Karpas-422 (cell line): ENCODE measurements around the gene WDCP. TPM values are rescaled to one million over a fixed set of nuclear protein-coding genes. Genes with fewer than 3 reads are reported as not detected.
A peak's percentile ranks its signal among the peaks of the same experiment; 100 is the strongest.

ENCODE experiments used
- DNase-seq: peaks from one replicate; pipeline ENCODE4 v3.0.0-alpha.2; 2015
- H2AFZ ChIP-seq: fragments of 200-600 bp; sonication (generic); 2 replicates; pipeline ENCODE4 v1.6.1; 2014; ENCODE audit warnings: antibody characterized with exemption, low read length, mixed read lengths
- H3K27ac ChIP-seq: fragments of 200-600 bp; sonication (generic); 2 replicates; pipeline ENCODE4 v1.5.1; 2014; ENCODE audit warnings: mild to moderate bottlenecking, low read length, moderate library complexity
- H3K27me3 ChIP-seq: fragments of 200-600 bp; sonication (generic); 2 replicates; pipeline ENCODE4 v1.6.1; 2014; ENCODE audit warnings: low read length, mixed read lengths
- H3K36me3 ChIP-seq: fragments of 200-600 bp; sonication (generic); 2 replicates; pipeline ENCODE4 v1.6.1; 2014; ENCODE audit warnings: low read length, mixed read lengths; ENCODE audit not compliant: insufficient read depth
- H3K4me1 ChIP-seq: fragments of 200-600 bp; sonication (generic); 2 replicates; pipeline ENCODE4 v1.6.1; 2014; ENCODE audit warnings: mild to moderate bottlenecking, low read length, mixed read lengths
- H3K4me2 ChIP-seq: fragments of 200-600 bp; sonication (generic); 2 replicates; pipeline ENCODE4 v1.6.1; 2014; ENCODE audit warnings: low read length, low read depth, mild to moderate bottlenecking; ENCODE audit not compliant: poor library complexity, severe bottlenecking
- H3K4me3 ChIP-seq: fragments of 200-600 bp; sonication (generic); 2 replicates; pipeline ENCODE4 v1.5.1; 2014; ENCODE audit warnings: mild to moderate bottlenecking, antibody characterized with exemption, low read length, mixed read lengths
- H3K79me2 ChIP-seq: fragments of 200-600 bp; sonication (generic); 2 replicates; pipeline ENCODE4 v1.6.1; 2014; ENCODE audit warnings: mild to moderate bottlenecking, low read length, mixed read lengths
- H3K9ac ChIP-seq: fragments of 200-600 bp; sonication (generic); 2 replicates; pipeline ENCODE4 v1.6.0; 2014; ENCODE audit warnings: low read length
- H3K9me2 ChIP-seq: fragments of 200-600 bp; sonication (generic), shearing (Covaris generic); replicated peaks from 2 replicates; pipeline ENCODE4 v1.6.0; 2014; ENCODE audit warnings: mild to moderate bottlenecking, low read length, moderate library complexity; ENCODE audit not compliant: insufficient read depth
- H3K9me3 ChIP-seq: fragments of 300-700, 200-600 bp; sonication (generic); 2 replicates; pipeline ENCODE4 v1.6.1; 2014; ENCODE audit warnings: low read length, mixed read lengths
- H4K20me1 ChIP-seq: fragments of 200-600 bp; sonication (generic); 2 replicates; pipeline ENCODE4 v1.6.1; 2014; ENCODE audit warnings: mild to moderate bottlenecking, antibody characterized with exemption, low read length, low read depth; ENCODE audit not compliant: insufficient read depth
- small RNA-seq: library from RNA; depleted of rRNA; stranded (forward); fragments of <200 nt; gene quantifications from one replicate; pipeline ENCODE3, GENCODE V24; 2014
- total RNA-seq: library from RNA; depleted of rRNA; stranded (reverse); fragments of >200 nt; shearing (Covaris generic); gene quantifications from 2 replicates; pipeline ENCODE4 v1.2.3, GENCODE V29; 2014; ENCODE audit warnings: low replicate concordance; rRNA removed

WDCP gene
- total RNA-seq, 1 experiment from 2014 or later = 24.3 TPM

GRCh38 chr2:24007693-24008092 lies 39.5 kb downstream of the WDCP start:
- no peaks in the 10 kb centered on the region for H3K4me1 ChIP-seq
- no peaks in the 10 kb centered on the region for H3K27me3 ChIP-seq
- no peaks in the 10 kb centered on the region for H4K20me1 ChIP-seq
- no peak overlapping the region for H3K4me3 ChIP-seq
- no peak for DNase-seq
- H3K4me2 ChIP-seq = no peak overlapping the region
- H3K79me2 ChIP-seq = no peaks in the 10 kb centered on the region
- no peak overlapping the region for H3K27ac ChIP-seq
- H3K9me2 ChIP-seq = no peaks in the 10 kb centered on the region
- no peak overlapping the region for H3K9ac ChIP-seq
- no peaks in the 10 kb centered on the region for H3K36me3 ChIP-seq
- H2AFZ ChIP-seq = no peak overlapping the region
- H3K9me3 ChIP-seq = no peaks in the 10 kb centered on the region

DNA sequence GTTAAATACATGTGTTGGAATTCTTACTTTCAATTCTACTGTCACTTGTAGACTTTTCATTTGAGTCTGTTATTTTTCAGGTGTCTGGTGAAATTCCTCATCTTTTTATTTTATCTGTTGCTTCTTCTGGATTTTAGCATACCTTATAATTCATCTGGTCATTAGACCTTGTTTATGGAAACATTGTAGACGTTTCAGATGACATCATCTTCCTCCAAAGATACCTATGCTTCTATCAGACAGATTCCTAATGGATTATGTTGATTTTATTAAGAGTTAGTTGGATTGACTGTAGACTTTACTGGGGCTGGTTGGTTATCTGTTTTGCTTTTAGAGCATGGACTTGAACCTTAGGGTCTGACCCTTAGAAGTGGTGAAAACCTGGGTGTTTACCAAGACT lies 52.6 kb downstream of the WDCP start:
- Histone ChIP-seq H3K9me2 (no peaks in the 10 kb centered on the region), H2AFZ (no peak overlapping the region), H3K79me2 (no peaks in the 10 kb centered on the region), H3K4me3 (no peak overlapping the region), H4K20me1 (no peaks in the 10 kb centered on the region), H3K4me1 (no peaks in the 10 kb centered on the region), H3K4me2 (no peak overlapping the region), H3K27ac (no peak overlapping the region), H3K9me3 (no peaks in the 10 kb centered on the region), H3K9ac (no peak overlapping the region), H3K27me3 (no peaks in the 10 kb centered on the region), H3K36me3 (no peaks in the 10 kb centered on the region; the same call in 1 of the 2 replicates)
- DNase-seq = no peak

DNA sequence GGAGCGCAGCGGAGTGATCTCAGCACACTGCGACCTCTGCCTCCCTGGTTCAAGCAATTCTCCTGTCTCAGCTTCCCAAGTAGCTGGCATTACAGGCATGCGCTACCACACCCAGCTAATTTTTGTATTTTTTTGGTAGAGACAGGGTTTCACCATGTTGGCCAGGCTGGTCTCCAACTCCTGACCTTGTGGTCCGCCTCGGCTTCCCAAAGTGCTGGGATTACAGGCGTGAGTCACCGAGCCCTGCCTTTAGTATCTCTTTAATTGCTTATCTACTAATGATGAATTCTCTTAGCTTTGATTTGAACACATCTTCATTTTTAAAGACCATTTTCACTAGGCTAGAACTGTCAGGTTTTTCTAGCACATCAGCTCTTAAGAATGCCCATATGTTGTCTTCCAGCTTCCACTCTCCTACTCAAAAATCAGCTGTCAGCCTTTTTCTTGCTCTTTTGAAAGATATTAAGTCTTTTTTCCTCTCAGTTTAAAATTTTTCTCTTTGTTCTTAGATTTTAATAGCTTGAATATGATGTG lies 53.4 kb downstream of the WDCP start:
- H3K9me2 ChIP-seq = no peaks in the 10 kb centered on the region
- no peak overlapping the region for H3K4me3 ChIP-seq
- H3K9ac ChIP-seq = no peak overlapping the region
- DNase-seq = no peak
- H4K20me1 ChIP-seq = no peaks in the 10 kb centered on the region
- H3K4me2 ChIP-seq = no peak overlapping the region
- no peaks in the 10 kb centered on the region for H3K27me3 ChIP-seq
- H3K79me2 ChIP-seq = no peaks in the 10 kb centered on the region
- H3K27ac ChIP-seq = no peak overlapping the region
- no peaks in the 10 kb centered on the region for H3K9me3 ChIP-seq
- H3K4me1 ChIP-seq = no peaks in the 10 kb centered on the region
- no peak overlapping the region for H2AFZ ChIP-seq
- H3K36me3 ChIP-seq = no peaks in the 10 kb centered on the region; the same call in 1 of the 2 replicates

- Histone ChIP-seq H3K36me3 (no peaks in the 10 kb centered on the region; the same call in 1 of the 2 replicates), H3K4me3 (no peak overlapping the region), H4K20me1 (no peaks in the 10 kb centered on the region), H3K4me1 (peaks cover 4% of the 10 kb centered on the region), H3K9me2 (no peaks in the 10 kb centered on the region), H2AFZ (no peak overlapping the region), H3K79me2 (no peaks in the 10 kb centered on the region), H3K9ac (no peak overlapping the region), H3K27me3 (no peaks in the 10 kb centered on the region), H3K9me3 (no peaks in the 10 kb centered on the region), H3K27ac (no peak overlapping the region), H3K4me2 (no peak overlapping the region)
- no peak for DNase-seq
Measured at GRCh38 chr2:23992931-23993330, 54.3 kb downstream of the WDCP start.

DNA sequence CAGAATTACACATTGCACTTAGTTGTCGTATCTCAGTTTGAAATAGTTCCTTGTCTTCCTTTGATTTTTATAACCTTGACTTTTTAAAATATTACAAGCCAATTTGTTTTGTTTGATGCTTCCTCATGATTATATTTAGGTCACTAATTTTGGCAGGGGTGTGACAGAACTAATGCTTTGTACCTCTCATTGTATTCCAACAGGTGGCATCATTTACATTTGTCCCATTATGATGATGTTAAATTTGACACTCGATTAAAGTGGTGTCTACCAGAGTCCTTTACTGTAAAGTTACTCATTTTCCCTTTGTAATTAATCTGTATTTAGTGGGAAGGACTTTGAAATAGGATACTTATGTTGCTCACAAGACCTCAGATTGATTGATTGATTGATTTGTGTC lies 58.8 kb downstream of the WDCP start:
- Histone ChIP-seq H3K9me3 (no peaks in the 10 kb centered on the region), H3K79me2 (no peaks in the 10 kb centered on the region), H2AFZ (no peak overlapping the region), H3K4me1 (peaks cover 4% of the 10 kb centered on the region), H3K36me3 (peaks cover 4% of the 10 kb centered on the region; the same call in 1 of the 2 replicates), H3K27me3 (no peaks in the 10 kb centered on the region), H3K9me2 (no peaks in the 10 kb centered on the region), H3K4me3 (no peak overlapping the region), H3K27ac (no peak overlapping the region), H4K20me1 (no peaks in the 10 kb centered on the region), H3K9ac (no peak overlapping the region), H3K4me2 (no peak overlapping the region)
- peak; percentile 59 for DNase-seq

Small RNA genes within 50 kb of the gene (small RNA-seq; reads per million reads assigned to genes)
- not detected for gene RN7SL610P
- gene RNU6-370P = not detected

Other genes with a start within 250 kb of the WDCP start
- 17.1 and 34.5 TPM in 2 replicates for gene ATAD2B, start 120.3 kb downstream of the WDCP start, total RNA-seq
- gene UBXN2A, start 106.9 kb downstream of the WDCP start, total RNA-seq = 11.0 and 12.0 TPM in 2 replicates
- not detected in 2 replicates for gene MFSD2B, start 37.3 kb downstream of the WDCP start, total RNA-seq
- 0.71 and 3.6 TPM in 2 replicates for gene FKBP1B, start 2.4 kb upstream of the WDCP start, total RNA-seq
- 181 and 285 TPM in 2 replicates for gene SF3B6, start 28.9 kb upstream of the WDCP start, total RNA-seq
- 3.4 and 13.5 TPM in 2 replicates for gene TP53I3, start 37.4 kb upstream of the WDCP start, total RNA-seq
- 2.1 TPM in 1 of 2 replicates, not detected in the other for gene PFN4, start 75.9 kb upstream of the WDCP start, total RNA-seq
- gene FAM228B, start 76.1 kb upstream of the WDCP start, total RNA-seq = 6.4 and 16.8 TPM in 2 replicates
- gene FAM228A, start 127.7 kb upstream of the WDCP start, total RNA-seq = 0.25 TPM in 1 of 2 replicates, not detected in the other